A549 (cell line): Measurements from ENCODE around the gene CTNNA3.

Experiments
- CEBPB ChIP-seq, 2 experiments: fragments of >200 bp in 1 of 2; sonication (Bioruptor Twin) in 1 of 2; formaldehyde crosslinking in 1 of 2; IDR thresholded peaks; 2 replicates each; pipeline ENCODE4 v1.6.1; 2012 to 2016
- CTCF ChIP-seq: fragments of >200 bp; sonication (Bioruptor Twin); formaldehyde crosslinking; IDR thresholded peaks from 3 replicates; pipeline ENCODE4 v1.5.1; 2016
- EP300 ChIP-seq, 2 experiments: fragments of >200 bp; sonication (Bioruptor Twin); formaldehyde crosslinking; IDR thresholded peaks; 2 replicates in 1 of 2; 3 replicates in 1 of 2; pipeline ENCODE4 v1.6.1; 2016 to 2017
- FOSL2 ChIP-seq, 2 experiments: fragments of 450-650 bp in 1 of 2; fragments of >200 bp in 1 of 2; sonication (Bioruptor Twin) in 1 of 2; formaldehyde crosslinking; IDR thresholded peaks; 2 replicates each; pipeline versions ENCODE4 v1.5.0 to v1.6.1; 2016 to 2020; ENCODE audit warnings: mild to moderate bottlenecking in 1 of 2, moderate library complexity in 1 of 2
- POLR2AphosphoS2 ChIP-seq: conservative IDR thresholded peaks from 2 replicates; pipeline ENCODE4 v1.6.1; 2012; ENCODE audit warnings: low read length, improper control_type of control experiment, inconsistent platforms
- RNF2 ChIP-seq: fragments of 200-600 bp; sonication (generic); IDR thresholded peaks from 2 replicates; pipeline ENCODE4 v1.6.1; 2016; ENCODE audit warnings: low read depth, mild to moderate bottlenecking, antibody characterized with exemption, moderate library complexity, borderline replicate concordance
- TP53 ChIP-seq: fragments of 250-450 bp; sonication (Bioruptor Pico); IDR thresholded peaks from 2 replicates; pipeline ENCODE4 v1.5.0; 2021; ENCODE audit warnings: mild to moderate bottlenecking, moderate library complexity

DNA sequence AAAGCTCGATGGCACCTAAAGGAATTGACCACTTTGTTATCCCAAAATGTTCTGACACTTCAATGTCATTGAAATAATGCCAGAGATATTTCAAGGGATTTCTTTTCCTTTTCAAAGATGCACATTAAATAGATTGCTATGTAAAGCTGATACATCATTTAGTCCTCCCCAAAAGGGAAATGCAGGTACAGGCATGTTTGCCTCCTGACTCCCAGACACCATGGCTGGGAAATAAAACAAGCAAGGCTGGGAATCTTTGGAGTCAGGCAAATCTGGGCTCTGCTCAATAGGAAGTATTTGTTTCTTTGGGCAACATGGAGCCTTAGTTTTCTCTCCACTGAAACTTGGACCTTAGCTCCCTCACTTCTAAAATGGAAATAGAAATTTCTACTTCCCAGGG, 1000.9 kb downstream of the CTNNA3 start:
- TF ChIP-seq FOSL2 (IDR thresholded peaks at IDR 0.05) (no peak), FOSL2 (CRISPR knock-in tag; IDR thresholded peaks at IDR 0.05) (no peak), TP53 (CRISPR knock-in tag) (no peak), CTCF (no peak), RNF2 (no peak), EP300 (IDR thresholded peaks at IDR 0.05) (no peak), POLR2AphosphoS2 (no peak), CEBPB (IDR thresholded peaks at IDR 0.05) (no peak)
